Endothelial cell of umbilical vein (primary cell): Measurements from ENCODE around the gene SMCO2.

Experiments
- CTCF ChIP-seq, 2 donors: IDR thresholded peaks; 1 replicate in 1 of 2; 2 replicates in 1 of 2; pipeline ENCODE4 v1.5.1; 2011; ENCODE audit warnings: low read length in 2 of 2, mild to moderate bottlenecking in 2 of 2, moderate library complexity in 2 of 2, control low read depth in 1 of 2, inconsistent platforms in 1 of 2, low read depth in 1 of 2; ENCODE audit not compliant: insufficient read depth in 1 of 2; ENCODE audit errors: extremely low read depth in 1 of 2
- EZH2 ChIP-seq: IDR thresholded peaks from 2 replicates; pipeline ENCODE4 v1.6.1; 2012; ENCODE audit warnings: borderline replicate concordance, low read depth, mild to moderate bottlenecking, moderate library complexity, low read length, inconsistent platforms; ENCODE audit not compliant: severe bottlenecking
- FOS ChIP-seq: IDR thresholded peaks from 2 replicates; pipeline ENCODE4 v1.6.1; 2011; ENCODE audit warnings: mild to moderate bottlenecking, low read length, moderate library complexity, borderline replicate concordance; ENCODE audit not compliant: insufficient read depth
- GATA2 ChIP-seq: IDR thresholded peaks from 2 replicates; pipeline ENCODE4 v1.7.0; 2011; ENCODE audit warnings: low read depth, mild to moderate bottlenecking, moderate library complexity, mixed read lengths, low read length; ENCODE audit not compliant: insufficient read length, insufficient read depth
- JUN ChIP-seq: IDR thresholded peaks from 2 replicates; pipeline ENCODE4 v1.6.1; 2011; ENCODE audit warnings: borderline replicate concordance, low read depth; ENCODE audit not compliant: insufficient read length, insufficient read depth
- MAX ChIP-seq: IDR thresholded peaks from 2 replicates; pipeline ENCODE4 v1.6.1; 2011; ENCODE audit not compliant: insufficient read depth, insufficient read length
- MYC ChIP-seq: IDR thresholded peaks from one replicate; pipeline ENCODE4 v1.6.1; 2011; ENCODE audit warnings: mild to moderate bottlenecking, low read depth, low read length
- POLR2A ChIP-seq: IDR thresholded peaks from 2 replicates; pipeline ENCODE4 v1.6.1; 2012; ENCODE audit warnings: low read depth, mild to moderate bottlenecking, control low read depth, low read length
- POLR2AphosphoS5 ChIP-seq: IDR thresholded peaks from 2 replicates; pipeline ENCODE4 v1.6.1; 2012; ENCODE audit warnings: low read depth, mild to moderate bottlenecking, control low read depth, low read length, moderate library complexity; ENCODE audit not compliant: insufficient read depth

- TF ChIP-seq POLR2A (no peak), MYC (no peak), EZH2 (no peak), CTCF (IDR thresholded peaks at IDR 0.05; ENCODE audit: extremely low read depth in 1 of 2, insufficient read depth in 1 of 2, low read depth in 1 of 2, low read length in 2 of 2) (no peak), JUN (no peak), POLR2AphosphoS5 (no peak), MAX (no peak), GATA2 (no peak), FOS (no peak)
Measured at GRCh38 chr12:27527512-27527911, 81.0 kb downstream of the SMCO2 start.
